ENCODE measurements around the gene PDE4B.

The PDE4B gene

GRCh38 chr1:66175581-66175980 is 382.9 kb downstream of the PDE4B start:
- no peak for DNase-seq (ENCODE audit: low read depth in 1 of 2, low spot score in 1 of 2)

GRCh38 chr1:66176012-66176715 is 383.5 kb downstream of the PDE4B start:
- no peak for DNase-seq (ENCODE audit: low read depth in 1 of 2, low spot score in 1 of 2)

GRCh38 chr1:66176832-66177231 is 384.1 kb downstream of the PDE4B start:
- no peak for DNase-seq (ENCODE audit: low read depth in 1 of 2, low spot score in 1 of 2)

GRCh38 chr1:66177510-66177909 is 384.8 kb downstream of the PDE4B start:
- no peak for DNase-seq (ENCODE audit: low read depth in 1 of 2, low spot score in 1 of 2)

GRCh38 chr1:66182026-66182425 is 389.3 kb downstream of the PDE4B start:
- no peak for DNase-seq (ENCODE audit: low read depth in 1 of 2, low spot score in 1 of 2)

GRCh38 chr1:66182551-66183178 is 390.0 kb downstream of the PDE4B start:
- no peak for DNase-seq (ENCODE audit: low read depth in 1 of 2, low spot score in 1 of 2)

GRCh38 chr1:66183400-66183799 is 390.7 kb downstream of the PDE4B start:
- DNase-seq (ENCODE audit: low read depth in 1 of 2, low spot score in 1 of 2), result no peak

GRCh38 chr1:66197120-66197519 is 404.4 kb downstream of the PDE4B start:
- DNase-seq (ENCODE audit: low read depth in 1 of 2, low spot score in 1 of 2), result no peak

- DNase-seq (ENCODE audit: low read depth in 1 of 2, low spot score in 1 of 2), result no peak
Measured at GRCh38 chr1:66197785-66198184, 405.1 kb downstream of the PDE4B start.

GRCh38 chr1:66206563-66207144 is 414.0 kb downstream of the PDE4B start:
- no peak for DNase-seq (ENCODE audit: low read depth in 1 of 2, low spot score in 1 of 2)

- DNase-seq (ENCODE audit: low read depth in 1 of 2, low spot score in 1 of 2), result no peak
Measured at GRCh38 chr1:66207484-66207883, 414.8 kb downstream of the PDE4B start.

GRCh38 chr1:66208632-66209031 is 415.9 kb downstream of the PDE4B start:
- DNase-seq (ENCODE audit: low read depth in 1 of 2, low spot score in 1 of 2), result no peak

GRCh38 chr1:66210635-66211244 is 418.0 kb downstream of the PDE4B start:
- DNase-seq (ENCODE audit: low read depth in 1 of 2, low spot score in 1 of 2), result no peak

GRCh38 chr1:66211521-66211920 is 418.8 kb downstream of the PDE4B start:
- no peak for DNase-seq (ENCODE audit: low read depth in 1 of 2, low spot score in 1 of 2)

GRCh38 chr1:66213491-66213890 is 420.8 kb downstream of the PDE4B start:
- no peak for DNase-seq (ENCODE audit: low read depth in 1 of 2, low spot score in 1 of 2)

- DNase-seq (ENCODE audit: low read depth in 1 of 2, low spot score in 1 of 2), result no peak
Measured at GRCh38 chr1:66214901-66215300, 422.2 kb downstream of the PDE4B start.

GRCh38 chr1:66217021-66217420 is 424.3 kb downstream of the PDE4B start:
- DNase-seq (ENCODE audit: low read depth in 1 of 2, low spot score in 1 of 2), result no peak

GRCh38 chr1:66217561-66217960 is 424.9 kb downstream of the PDE4B start:
- DNase-seq (ENCODE audit: low read depth in 1 of 2, low spot score in 1 of 2), result no peak

- DNase-seq (ENCODE audit: low read depth in 1 of 2, low spot score in 1 of 2), result no peak
Measured at GRCh38 chr1:66220477-66220876, 427.8 kb downstream of the PDE4B start.

GRCh38 chr1:66223681-66224080 is 431.0 kb downstream of the PDE4B start:
- no peak for DNase-seq (ENCODE audit: low read depth in 1 of 2, low spot score in 1 of 2)

- DNase-seq (ENCODE audit: low read depth in 1 of 2, low spot score in 1 of 2), result no peak
Measured at GRCh38 chr1:66226985-66227384, 434.3 kb downstream of the PDE4B start.

GRCh38 chr1:66227966-66228365 is 435.3 kb downstream of the PDE4B start:
- DNase-seq (ENCODE audit: low read depth in 1 of 2, low spot score in 1 of 2), result no peak
